ENCODE results near the gene CAMTA1. TPM values are rescaled to one million over a fixed set of nuclear protein-coding genes. Genes with fewer than 3 reads are reported as not detected.

Gene CAMTA1
- polyA plus RNA-seq, 1 experiment = 23.1 TPM

- CTCF ChIA-PET = interaction anchor here (1.1 to 1.2 kb wide), 3 partner anchors 11 to 92 kb away, joined by 4 to 5 read pairs (median 5); no protein-coding TSS in a partner anchor
- POLR2A ChIA-PET = interaction anchor here (0.6 kb wide), 1 partner anchor 115 kb away, joined by 3 read pairs; no protein-coding TSS in a partner anchor
- no peak for DNase-seq (ENCODE audit: low read depth)
- no peak overlapping the region for H3K4me3 ChIP-seq (ENCODE audit: low read depth, low read length)
- no peaks in the 10 kb centered on the region for H3K36me3 ChIP-seq (ENCODE audit: control insufficient read depth, insufficient read depth, low read length)
- TF ChIP-seq CTCF (IDR thresholded peaks at IDR 0.05; ENCODE audit: insufficient read depth, low read depth, low read length) = no peak
- no peaks in the 10 kb centered on the region for H3K27me3 ChIP-seq (ENCODE audit: control insufficient read depth, insufficient read depth, low read length)
Observed at GRCh38 chr1:6885426-6885825, 100.2 kb downstream of the CAMTA1 start.

DNA sequence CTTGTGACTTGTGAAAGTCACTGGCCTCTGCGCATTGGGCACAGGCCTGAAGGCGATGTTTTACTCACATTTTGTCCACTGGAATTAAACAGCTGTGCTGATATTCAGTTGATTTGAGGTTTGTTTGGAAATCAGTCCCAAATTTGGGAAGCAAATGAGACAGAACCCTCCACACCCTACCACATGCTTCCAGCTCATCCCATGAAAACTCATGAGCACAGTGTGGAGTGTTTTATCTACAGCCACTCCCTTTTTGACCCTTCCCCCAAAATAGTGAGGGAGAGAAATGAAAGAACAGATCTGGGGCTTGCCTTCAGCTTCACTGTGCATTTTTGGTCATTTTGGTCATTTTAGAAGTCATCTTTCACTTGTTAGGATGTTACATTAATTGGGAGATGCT lies 101.3 kb downstream of the CAMTA1 start:
- no peaks in the 10 kb centered on the region for H3K27me3 ChIP-seq (ENCODE audit: control insufficient read depth, insufficient read depth, low read length)
- POLR2A ChIA-PET = no interaction called here
- TF ChIP-seq CTCF (IDR thresholded peaks at IDR 0.05; ENCODE audit: insufficient read depth, low read depth, low read length) = no peak
- no peak for DNase-seq (ENCODE audit: low read depth)
- no peak overlapping the region for H3K4me3 ChIP-seq (ENCODE audit: low read depth, low read length)
- no peaks in the 10 kb centered on the region for H3K36me3 ChIP-seq (ENCODE audit: control insufficient read depth, insufficient read depth, low read length)
- CTCF ChIA-PET = interaction anchor here (1.0 to 1.2 kb wide), 3 partner anchors 12 to 93 kb away, joined by 3 to 5 read pairs (median 4); no protein-coding TSS in a partner anchor

DNA sequence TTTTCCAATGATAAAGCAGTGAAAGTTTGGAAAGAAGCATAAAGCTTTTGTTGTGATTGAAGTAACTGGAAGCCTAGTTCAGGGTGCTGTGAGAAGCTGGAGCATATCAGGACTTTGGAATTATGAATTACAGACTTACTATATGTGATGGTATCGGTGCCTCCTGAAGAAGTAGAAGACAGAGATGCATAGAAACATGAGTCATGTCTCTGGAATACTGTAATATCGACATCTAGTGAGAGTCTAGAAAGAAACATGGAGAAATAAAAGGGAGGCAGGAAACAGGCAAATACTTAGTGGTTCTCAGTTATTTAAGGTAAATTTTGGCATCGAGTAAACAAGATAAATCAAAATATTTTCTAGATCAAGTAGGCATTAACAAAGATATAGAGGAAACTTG lies 103.0 kb downstream of the CAMTA1 start:
- ChIA-PET CTCF (interaction anchor here (0.7 to 4.8 kb wide), 9 partner anchors 9 to 320 kb away, joined by 3 to 32 read pairs (median 8); no protein-coding TSS in a partner anchor), POLR2A (interaction anchor here (0.6 kb wide), 1 partner anchor 193 kb away, joined by 5 read pairs; no protein-coding TSS in a partner anchor)
- Histone ChIP-seq H3K27me3 (ENCODE audit: control insufficient read depth, insufficient read depth, low read length) (no peaks in the 10 kb centered on the region), H3K36me3 (ENCODE audit: control insufficient read depth, insufficient read depth, low read length) (no peaks in the 10 kb centered on the region), H3K4me3 (ENCODE audit: low read depth, low read length) (no peak overlapping the region)
- DNase-seq (ENCODE audit: low read depth) = no peak
- TF ChIP-seq CTCF (IDR thresholded peaks at IDR 0.05; ENCODE audit: insufficient read depth, low read depth, low read length) = no peak

- ChIA-PET CTCF (interaction anchor here (1.1 to 4.8 kb wide), 7 partner anchors 10 to 319 kb away, joined by 3 to 32 read pairs (median 9); no protein-coding TSS in a partner anchor), POLR2A (interaction anchor here (0.6 kb wide), 1 partner anchor 194 kb away, joined by 5 read pairs; no protein-coding TSS in a partner anchor)
- DNase-seq (ENCODE audit: low read depth) = no peak
- H3K4me3 ChIP-seq (ENCODE audit: low read depth, low read length) = no peak overlapping the region
- TF ChIP-seq CTCF (IDR thresholded peaks at IDR 0.05; ENCODE audit: insufficient read depth, low read depth, low read length) = no peak
- H3K36me3 ChIP-seq (ENCODE audit: control insufficient read depth, insufficient read depth, low read length) = no peaks in the 10 kb centered on the region
- no peaks in the 10 kb centered on the region for H3K27me3 ChIP-seq (ENCODE audit: control insufficient read depth, insufficient read depth, low read length)
Observed at GRCh38 chr1:6888870-6889269, 103.6 kb downstream of the CAMTA1 start.

- no peaks in the 10 kb centered on the region for H3K27me3 ChIP-seq (ENCODE audit: control insufficient read depth, insufficient read depth, low read length)
- H3K4me3 ChIP-seq (ENCODE audit: low read depth, low read length) = no peak overlapping the region
- DNase-seq (ENCODE audit: low read depth) = no peak
- ChIA-PET CTCF (interaction anchor here (0.6 to 4.8 kb wide), 20 partner anchors 9 to 180 kb away, joined by 3 to 32 read pairs (median 4); no protein-coding TSS in a partner anchor), POLR2A (no interaction called here)
- TF ChIP-seq CTCF (IDR thresholded peaks at IDR 0.05; ENCODE audit: insufficient read depth, low read depth, low read length) = peak; percentile 86
- no peaks in the 10 kb centered on the region for H3K36me3 ChIP-seq (ENCODE audit: control insufficient read depth, insufficient read depth, low read length)
Observed at GRCh38 chr1:6889875-6890480, 104.7 kb downstream of the CAMTA1 start.
